ENCODE results near the gene DEFB126. TPM values are rescaled to one million over a fixed set of nuclear protein-coding genes. Genes with fewer than 3 reads are reported as not detected.

DEFB126 gene
- total RNA-seq, 4 donors from 2014 or later, result not detected

DNA sequence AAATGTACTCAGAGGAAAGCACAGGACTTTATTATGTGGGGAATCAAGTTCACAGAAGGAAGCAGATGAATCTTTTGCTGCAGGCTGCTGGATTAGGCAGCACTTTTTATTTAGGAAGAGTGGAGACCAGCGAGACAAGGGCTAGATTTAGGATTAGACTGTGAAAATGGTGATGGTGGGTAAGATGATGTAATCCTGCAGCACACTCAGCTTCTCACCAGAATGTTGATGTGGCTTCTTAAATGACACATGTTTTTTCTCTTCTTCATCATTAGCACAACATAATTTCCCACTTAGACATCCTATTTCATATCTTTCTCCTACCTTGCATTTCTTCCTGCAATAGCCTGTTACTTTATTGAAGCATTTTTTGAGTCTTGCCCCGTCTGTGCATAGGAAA is 45.3 kb downstream of the DEFB126 start:
- Histone ChIP-seq H3K36me3 (no peaks in the 10 kb centered on the region), H3K27me3 (peaks cover 0 to 10% (median 0%) of the 10 kb centered on the region in 4 donors), H3K4me1 (no peaks in the 10 kb centered on the region), H3K27ac (no peak overlapping the region), H3K9me3 (no peaks in the 10 kb centered on the region), H3K4me3 (no peak overlapping the region)
- 48 to 50% methylated on average over 2 of the region's 2 CpGs for WGBS, 2 donors
- no peak for TF ChIP-seq POLR2A (IDR thresholded peaks at IDR 0.05)
- TF ChIP-seq, protein P1, sequence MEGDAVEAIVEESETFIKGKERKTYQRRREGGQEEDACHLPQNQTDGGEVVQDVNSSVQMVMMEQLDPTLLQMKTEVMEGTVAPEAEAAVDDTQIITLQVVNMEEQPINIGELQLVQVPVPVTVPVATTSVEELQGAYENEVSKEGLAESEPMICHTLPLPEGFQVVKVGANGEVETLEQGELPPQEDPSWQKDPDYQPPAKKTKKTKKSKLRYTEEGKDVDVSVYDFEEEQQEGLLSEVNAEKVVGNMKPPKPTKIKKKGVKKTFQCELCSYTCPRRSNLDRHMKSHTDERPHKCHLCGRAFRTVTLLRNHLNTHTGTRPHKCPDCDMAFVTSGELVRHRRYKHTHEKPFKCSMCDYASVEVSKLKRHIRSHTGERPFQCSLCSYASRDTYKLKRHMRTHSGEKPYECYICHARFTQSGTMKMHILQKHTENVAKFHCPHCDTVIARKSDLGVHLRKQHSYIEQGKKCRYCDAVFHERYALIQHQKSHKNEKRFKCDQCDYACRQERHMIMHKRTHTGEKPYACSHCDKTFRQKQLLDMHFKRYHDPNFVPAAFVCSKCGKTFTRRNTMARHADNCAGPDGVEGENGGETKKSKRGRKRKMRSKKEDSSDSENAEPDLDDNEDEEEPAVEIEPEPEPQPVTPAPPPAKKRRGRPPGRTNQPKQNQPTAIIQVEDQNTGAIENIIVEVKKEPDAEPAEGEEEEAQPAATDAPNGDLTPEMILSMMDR (IDR thresholded peaks at IDR 0.05), result no peak
- no peak for DNase-seq
- intact Hi-C loops (cut with DNase I), result no loop called here

DNA sequence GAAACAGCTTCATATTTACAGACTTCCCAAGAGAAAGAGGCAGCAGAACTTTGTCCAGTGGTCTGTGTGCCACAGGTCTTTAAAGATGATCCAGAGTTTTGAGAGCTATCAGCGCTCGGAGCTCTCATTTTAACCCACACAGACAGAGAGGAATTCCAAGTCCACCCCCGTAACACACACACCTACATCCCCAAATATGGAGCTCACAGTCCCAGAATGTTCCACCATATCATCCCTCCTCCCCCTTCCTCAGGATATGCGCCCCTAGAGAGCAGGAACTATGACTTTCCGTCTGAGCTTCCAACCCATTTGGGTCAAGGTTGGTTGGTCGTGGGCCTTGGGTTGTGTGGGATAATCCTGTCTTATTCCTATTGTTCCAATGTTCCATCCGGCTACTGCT is 47.2 kb downstream of the DEFB126 start, which contains the start of gene DEFB128:
TSS of gene DEFB128 (minus strand) at position 101 of the 400 bp plus-strand sequence. CDS start at position 13, 88 bp downstream.
- DNase-seq, result no peak
- Histone ChIP-seq H3K9me3 (no peaks in the 10 kb centered on the region), H3K27me3 (peaks cover 0 to 21% (median 0%) of the 10 kb centered on the region in 4 donors), H3K4me1 (no peaks in the 10 kb centered on the region), H3K36me3 (no peaks in the 10 kb centered on the region), H3K4me3 (no peak within 1 kb of the TSS), H3K27ac (no peak within 1 kb of the TSS)
- TF ChIP-seq POLR2A (IDR thresholded peaks at IDR 0.05), result no peak
- TF ChIP-seq, protein P1 (IDR thresholded peaks at IDR 0.05), result no peak
- intact Hi-C loops (cut with DNase I), result no loop called here
- 51 to 55% methylated on average over 7 of the region's 7 CpGs for WGBS, 2 donors

Other genes starting within 250 kb of the DEFB126 start
- not detected for gene DEFB125, start 54.9 kb upstream of the DEFB126 start, total RNA-seq
- gene DEFB127, start 14.9 kb downstream of the DEFB126 start, total RNA-seq, result not detected
- gene DEFB128, start 47.1 kb downstream of the DEFB126 start, total RNA-seq, result not detected
- not detected for gene DEFB129, start 84.7 kb downstream of the DEFB126 start, total RNA-seq
- gene DEFB132, start 115.1 kb downstream of the DEFB126 start, total RNA-seq, result not detected
- gene C20orf96, start 148.2 kb downstream of the DEFB126 start, total RNA-seq, result 1 to 10 TPM in 2 of 4 donors, under 1 TPM in 2; 0.19 to 1.1 (median 0.89) TPM
- 10 to 100 TPM in 1 of 4 donors, 1 to 10 TPM in 3; 6.8 to 14.1 (median 9.2) TPM for gene ZCCHC3, start 155.0 kb downstream of the DEFB126 start, total RNA-seq
- gene SOX12, start 183.0 kb downstream of the DEFB126 start, total RNA-seq, result 1 to 10 TPM; 2.1 to 3.8 (median 3.3) TPM
- 10 to 100 TPM in 1 of 4 donors, 1 to 10 TPM in 3; 3.7 to 13.8 (median 7.2) TPM for gene NRSN2, start 204.5 kb downstream of the DEFB126 start, total RNA-seq
- 10 to 100 TPM in 3 of 4 donors, 1 to 10 TPM in 1; 6.5 to 22.0 (median 11.9) TPM for gene TRIB3, start 238.2 kb downstream of the DEFB126 start, total RNA-seq